Measurements from ENCODE around the gene HEATR5A. TPM values are rescaled to one million over a fixed set of nuclear protein-coding genes. Genes with fewer than 3 reads are reported as not detected.

Gene HEATR5A
- total RNA-seq, 6 experiments from 2014 or later, result 13.2 to 20.8 (median 17.6) TPM

- Histone ChIP-seq H3K4me1 (no peaks in the 10 kb centered on the region), H3K4me3 (no peak overlapping the region), H3K36me3 (peaks cover 0 to 32% (median 3%) of the 10 kb centered on the region in 4 donors), H3K27me3 (no peaks in the 10 kb centered on the region), H3K9me3 (no peaks in the 10 kb centered on the region), H3K27ac (no peak overlapping the region)
- WGBS (ENCODE audit: insufficient coverage, low coverage, low lambda C conversion rate, missing lambda C conversion rate), result 81% methylated on average over 3 of the region's 3 CpGs
- DNase-seq (no peak), ATAC-seq (peak in 1 of 4 donors; percentile 35)
- TF ChIP-seq CTCF (IDR thresholded peaks at IDR 0.05) (no peak), POLR2A (IDR thresholded peaks at IDR 0.05) (no peak)
- intact Hi-C loops (cut with DNase I), result no loop called here
Observed at GRCh38 chr14:31307618-31308017, 112.7 kb downstream of the HEATR5A start.

- Histone ChIP-seq H3K4me3 (no peak overlapping the region), H3K27ac (no peak overlapping the region), H3K4me1 (no peaks in the 10 kb centered on the region), H3K36me3 (peaks cover 0 to 29% (median 3%) of the 10 kb centered on the region in 4 donors), H3K27me3 (no peaks in the 10 kb centered on the region), H3K9me3 (no peaks in the 10 kb centered on the region)
- ATAC-seq (no peak), DNase-seq (no peak)
- intact Hi-C loops (cut with DNase I), result no loop called here
- no peak for TF ChIP-seq CTCF (IDR thresholded peaks at IDR 0.05)
- TF ChIP-seq POLR2A (IDR thresholded peaks at IDR 0.05), result no peak
Observed at GRCh38 chr14:31307198-31307597, 113.2 kb downstream of the HEATR5A start.

GRCh38 chr14:31303654-31304053 is 116.7 kb downstream of the HEATR5A start:
- WGBS (ENCODE audit: insufficient coverage, low coverage, low lambda C conversion rate, missing lambda C conversion rate), result 92% methylated on average over 5 of the region's 5 CpGs
- no peak for ATAC-seq
- H3K27ac ChIP-seq, result no peak overlapping the region
- H3K9me3 ChIP-seq, result no peaks in the 10 kb centered on the region
- peaks cover 0 to 40% (median 3%) of the 10 kb centered on the region in 4 donors for H3K36me3 ChIP-seq
- intact Hi-C loops (cut with DNase I), result no loop called here
- no peaks in the 10 kb centered on the region for H3K27me3 ChIP-seq
- no peak for DNase-seq
- TF ChIP-seq CTCF (IDR thresholded peaks at IDR 0.05), result no peak
- no peak for TF ChIP-seq POLR2A (IDR thresholded peaks at IDR 0.05)
- H3K4me1 ChIP-seq, result no peaks in the 10 kb centered on the region
- no peak overlapping the region for H3K4me3 ChIP-seq

GRCh38 chr14:31300883-31301282 is 119.5 kb downstream of the HEATR5A start:
- no peak for DNase-seq
- 95% methylated on average over 3 of the region's 3 CpGs for WGBS (ENCODE audit: insufficient coverage, low coverage, low lambda C conversion rate, missing lambda C conversion rate)
- no peak for TF ChIP-seq POLR2A (IDR thresholded peaks at IDR 0.05)
- TF ChIP-seq CTCF (IDR thresholded peaks at IDR 0.05), result no peak
- Histone ChIP-seq H3K9me3 (no peaks in the 10 kb centered on the region), H3K4me1 (no peaks in the 10 kb centered on the region), H3K27me3 (no peaks in the 10 kb centered on the region), H3K27ac (no peak overlapping the region), H3K36me3 (peaks cover 0 to 25% (median 1%) of the 10 kb centered on the region in 4 donors), H3K4me3 (no peak overlapping the region)
- ATAC-seq, result no peak
- intact Hi-C loops (cut with DNase I), result no loop called here

GRCh38 chr14:31300296-31300695 is 120.1 kb downstream of the HEATR5A start:
- H3K9me3 ChIP-seq, result no peaks in the 10 kb centered on the region
- H3K4me3 ChIP-seq, result no peak overlapping the region
- 100% methylated on average over 5 of the region's 7 CpGs for WGBS (ENCODE audit: insufficient coverage, low coverage, low lambda C conversion rate, missing lambda C conversion rate)
- no peaks in the 10 kb centered on the region for H3K27me3 ChIP-seq
- TF ChIP-seq CTCF (IDR thresholded peaks at IDR 0.05) (no peak), POLR2A (IDR thresholded peaks at IDR 0.05) (no peak)
- no peak overlapping the region for H3K27ac ChIP-seq
- no peak for ATAC-seq
- intact Hi-C loops (cut with DNase I), result no loop called here
- DNase-seq, result no peak
- no peaks in the 10 kb centered on the region for H3K4me1 ChIP-seq
- H3K36me3 ChIP-seq, result peaks cover 0 to 23% (median 0%) of the 10 kb centered on the region in 4 donors

Data from right lobe of liver (tissue), 6 donors.